Forelimb muscle (tissue), 1 donor: ENCODE data around the gene LANCL2. TPM values are rescaled to one million over a fixed set of nuclear protein-coding genes. Genes with fewer than 3 reads are reported as not detected.
"Not testable (repeated sequence)": the region's sequence is repeated elsewhere in the genome, so short reads cannot be mapped to it uniquely, and the experiment has no call there.

Experiments
- DNase-seq: peaks from one replicate; pipeline ENCODE4 v3.0.0-alpha.2; 2013; ENCODE audit warnings: low read depth
- polyA plus RNA-seq: library from polyadenylated mRNA; unstranded; fragments of 120-200 nt; gene quantifications from one replicate; pipeline ENCODE4 v1.2.1, GENCODE V29; 2013; ENCODE audit not compliant: insufficient read length

The LANCL2 gene
- polyA plus RNA-seq, 1 donor = 18.5 TPM

GRCh38 chr7:55362927-55363326 lies 2.2 kb upstream of the LANCL2 start:
- no peak for DNase-seq

DNA sequence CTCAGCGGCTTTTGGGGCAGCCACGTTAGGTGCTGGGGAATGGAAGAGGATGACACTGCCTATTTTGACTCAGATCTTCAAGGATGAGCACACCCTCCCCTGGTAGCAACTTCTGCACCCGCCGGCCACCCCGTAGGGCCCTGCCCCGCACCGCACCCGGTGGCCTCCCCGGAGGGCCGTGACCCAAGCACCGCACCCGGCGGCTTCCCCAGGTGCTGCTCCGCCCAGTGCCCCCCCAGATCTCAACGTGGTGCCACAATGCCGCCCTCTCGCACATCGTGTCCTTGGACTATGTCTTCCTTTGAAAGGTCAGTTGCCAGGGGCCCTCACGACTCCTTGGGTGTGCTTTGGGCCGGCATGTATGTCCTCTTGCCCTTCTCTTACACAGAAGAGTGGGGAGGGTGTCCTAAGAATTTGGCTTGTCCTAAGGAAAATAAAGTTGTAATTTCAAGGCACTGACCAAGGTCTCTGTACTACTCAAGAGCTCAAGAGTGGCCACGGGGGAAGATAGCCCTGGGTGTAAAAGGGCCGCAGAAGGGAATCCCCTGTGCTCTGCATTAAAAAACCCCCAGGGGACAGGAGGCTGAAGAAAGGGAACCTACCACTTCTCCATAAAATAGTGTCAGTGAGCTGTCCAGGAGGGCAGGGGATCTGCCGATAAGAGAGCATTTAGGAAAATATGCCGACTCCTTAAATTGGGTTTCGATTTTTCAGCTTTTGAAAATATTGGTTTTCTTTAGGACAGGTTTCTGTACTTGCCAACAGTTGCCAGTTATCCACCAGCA lies 1.6 kb upstream of the LANCL2 start:
- DNase-seq = no peak

- peak; percentile 84 for DNase-seq
Measured at GRCh38 chr7:55365675-55366460, 731 bp downstream of the LANCL2 start.

DNA sequence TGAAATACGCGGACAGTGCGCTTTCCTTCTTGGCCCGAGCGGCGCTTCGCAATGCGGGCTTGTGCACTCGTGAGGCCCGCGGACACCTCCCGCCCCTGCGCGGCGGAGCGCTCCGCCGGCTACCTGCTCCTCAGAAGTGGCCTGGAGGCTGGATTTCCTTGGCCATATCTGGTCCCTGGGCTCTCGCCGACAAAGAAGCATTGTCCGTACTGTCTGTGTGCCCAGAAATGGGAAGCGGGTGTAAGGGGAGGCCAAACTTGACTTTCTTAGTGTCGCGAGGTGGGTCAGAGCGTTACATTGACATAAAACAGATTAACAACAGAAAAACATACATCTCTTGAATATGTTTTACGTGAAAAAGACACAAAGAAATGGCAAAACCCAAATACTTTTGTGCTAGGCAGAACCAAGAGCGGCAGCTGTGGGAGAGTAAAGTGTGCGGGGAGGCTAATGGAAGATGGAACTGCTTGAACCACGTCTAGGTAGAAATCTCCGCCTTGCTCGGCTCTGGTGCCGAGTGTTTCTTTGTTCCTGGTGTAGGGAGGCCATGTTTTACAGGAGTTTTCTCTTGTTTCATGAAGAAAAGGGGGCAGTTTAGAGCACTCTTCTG lies 1.4 kb downstream of the LANCL2 start:
- no peak for DNase-seq

DNA sequence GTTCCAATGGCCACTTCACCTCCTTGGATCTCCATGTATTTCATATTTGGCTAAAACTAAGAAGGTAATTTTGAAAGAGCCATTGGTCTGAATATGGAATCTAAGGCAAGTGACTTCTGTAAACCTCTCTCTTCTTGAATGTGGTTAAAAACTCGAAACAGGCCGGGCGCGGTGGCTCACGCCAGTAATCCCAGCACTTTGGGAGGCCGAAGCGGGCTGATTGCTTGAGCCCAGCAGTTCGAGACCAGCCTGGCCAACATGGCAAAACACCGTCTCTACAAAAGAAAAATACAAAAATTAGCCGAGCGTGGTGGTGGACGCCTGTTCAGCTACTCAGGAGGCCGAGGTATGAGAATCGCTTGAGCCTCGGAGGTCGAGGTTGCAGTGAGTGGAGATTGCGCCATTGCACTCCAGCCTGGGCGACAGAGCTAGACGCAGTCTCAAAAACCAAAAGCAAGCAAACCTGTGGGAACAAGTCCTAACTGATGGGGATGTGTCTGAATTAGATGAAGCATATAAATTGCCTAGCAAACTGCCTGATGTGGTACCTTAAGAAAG lies 2.2 kb downstream of the LANCL2 start:
- DNase-seq = no peak

GRCh38 chr7:55369427-55370400 lies 4.6 kb downstream of the LANCL2 start:
- no peak for DNase-seq

DNA sequence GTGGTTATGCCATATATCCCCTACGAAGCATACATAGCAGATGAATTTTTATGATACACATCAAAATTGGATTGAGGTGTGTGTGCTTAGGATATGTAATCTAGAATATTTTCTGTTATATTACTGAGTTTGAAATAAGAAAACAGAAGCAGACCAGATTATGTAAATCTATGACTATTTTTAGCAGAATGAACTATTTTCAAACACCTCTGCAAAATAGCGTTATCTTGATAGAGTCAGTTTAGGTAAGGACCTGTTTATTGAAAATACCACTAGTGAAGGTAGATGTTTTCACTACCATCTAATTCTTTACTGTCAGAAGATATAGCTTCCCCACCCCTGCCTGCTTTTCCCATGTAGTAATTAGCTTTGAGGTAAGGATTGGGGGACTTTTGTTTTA lies 9.1 kb downstream of the LANCL2 start:
- no peak for DNase-seq

DNA sequence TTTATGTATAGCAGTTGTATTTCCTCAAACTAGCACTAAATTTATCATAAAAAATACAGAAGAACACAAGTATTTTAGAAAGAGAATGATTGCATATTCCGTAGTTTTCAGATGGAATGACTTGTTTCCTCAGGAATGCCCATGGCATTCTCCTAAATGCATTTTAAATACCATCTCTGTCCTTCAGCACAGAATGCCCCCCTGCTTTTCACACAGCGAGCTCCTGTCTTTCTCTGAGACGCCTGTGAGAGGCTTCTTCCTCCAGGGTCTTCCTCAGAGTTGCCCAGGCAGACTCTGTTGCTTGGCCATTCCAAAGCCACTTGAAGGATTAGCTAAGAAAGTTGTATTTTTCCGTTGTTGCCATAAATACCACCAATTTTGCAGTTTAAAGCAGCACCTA lies 10.1 kb downstream of the LANCL2 start:
- DNase-seq = no peak

GRCh38 chr7:55377162-55377817 lies 12.2 kb downstream of the LANCL2 start:
- no peak for DNase-seq

DNA sequence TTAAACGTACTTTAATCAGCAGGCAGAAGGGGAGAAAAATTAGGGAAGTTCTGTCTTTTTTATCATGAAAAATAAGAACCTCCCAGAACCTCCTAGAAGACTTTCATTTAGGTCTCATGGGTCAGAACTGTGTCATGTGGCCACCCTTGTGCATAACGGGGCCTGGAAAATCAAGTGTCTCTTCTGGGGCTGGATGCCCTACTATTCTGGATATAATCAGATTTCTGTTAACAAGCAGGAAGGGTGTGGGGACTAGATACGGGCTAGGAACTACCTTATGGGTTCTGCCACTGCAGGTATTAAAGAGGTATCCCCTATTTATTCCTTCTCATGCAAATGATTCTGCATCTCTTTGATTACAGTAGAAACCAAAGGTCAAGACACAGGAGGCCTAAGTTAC lies 14.1 kb downstream of the LANCL2 start:
- DNase-seq = no peak

DNA sequence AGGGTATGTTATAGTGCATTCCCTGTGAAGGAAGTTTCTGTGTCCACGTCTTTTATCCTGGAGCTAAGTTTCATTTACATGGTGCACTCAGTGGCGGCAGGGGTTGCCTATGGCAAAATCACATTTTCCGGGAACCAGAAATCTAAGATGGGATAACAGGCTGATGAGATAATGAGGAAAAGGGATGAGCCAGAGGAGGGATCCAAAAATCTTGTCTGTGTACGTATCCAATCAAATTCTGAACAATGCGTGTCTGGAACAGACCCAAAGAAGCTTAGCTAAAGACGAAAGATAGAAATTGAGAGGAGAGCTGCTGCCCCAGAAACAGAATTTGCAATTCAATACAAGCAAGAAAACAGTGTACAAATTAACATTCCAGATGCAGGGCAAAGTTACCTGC lies 16.1 kb downstream of the LANCL2 start:
- DNase-seq = no peak

DNA sequence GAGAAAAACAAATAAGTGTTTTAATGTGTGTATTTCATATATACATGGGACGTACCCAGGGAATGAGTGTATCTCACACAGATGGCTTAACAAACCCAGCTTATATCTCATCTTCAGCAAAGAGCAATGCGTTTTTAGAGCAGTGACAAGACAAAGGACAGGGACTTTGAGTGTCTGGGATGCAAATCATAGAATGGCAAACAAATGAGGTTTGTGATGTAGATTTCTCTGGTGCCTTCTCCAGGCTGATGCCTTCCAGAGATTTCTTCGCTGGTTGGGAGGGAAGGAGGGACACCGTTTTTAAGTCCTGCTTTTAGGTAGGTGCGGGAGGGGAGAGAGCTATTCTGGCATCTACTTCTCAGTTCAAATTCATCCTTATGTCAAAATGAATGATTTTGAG lies 16.6 kb downstream of the LANCL2 start:
- DNase-seq = no peak

DNA sequence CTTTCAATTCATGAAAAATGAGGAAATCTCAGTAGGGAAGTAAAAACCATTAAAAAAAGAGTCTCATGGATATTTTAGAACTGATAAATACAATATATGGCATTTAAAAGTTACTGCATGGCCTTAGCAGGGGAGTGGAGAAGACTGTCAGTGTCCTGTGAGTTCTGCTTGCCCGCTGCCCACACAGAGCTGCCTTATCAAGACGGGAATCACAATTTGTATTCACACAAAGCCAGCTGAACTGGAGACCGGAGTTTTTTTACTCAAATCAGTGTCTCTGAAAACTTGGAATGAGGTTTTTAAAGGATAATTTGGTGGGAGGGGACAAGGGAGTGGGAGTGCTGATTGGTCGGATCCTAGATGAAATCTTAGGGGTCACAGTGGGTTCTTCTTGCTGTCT lies 17.1 kb downstream of the LANCL2 start:
- no peak for DNase-seq

- DNase-seq = no peak
Measured at GRCh38 chr7:55386541-55386940, 21.4 kb downstream of the LANCL2 start.

DNA sequence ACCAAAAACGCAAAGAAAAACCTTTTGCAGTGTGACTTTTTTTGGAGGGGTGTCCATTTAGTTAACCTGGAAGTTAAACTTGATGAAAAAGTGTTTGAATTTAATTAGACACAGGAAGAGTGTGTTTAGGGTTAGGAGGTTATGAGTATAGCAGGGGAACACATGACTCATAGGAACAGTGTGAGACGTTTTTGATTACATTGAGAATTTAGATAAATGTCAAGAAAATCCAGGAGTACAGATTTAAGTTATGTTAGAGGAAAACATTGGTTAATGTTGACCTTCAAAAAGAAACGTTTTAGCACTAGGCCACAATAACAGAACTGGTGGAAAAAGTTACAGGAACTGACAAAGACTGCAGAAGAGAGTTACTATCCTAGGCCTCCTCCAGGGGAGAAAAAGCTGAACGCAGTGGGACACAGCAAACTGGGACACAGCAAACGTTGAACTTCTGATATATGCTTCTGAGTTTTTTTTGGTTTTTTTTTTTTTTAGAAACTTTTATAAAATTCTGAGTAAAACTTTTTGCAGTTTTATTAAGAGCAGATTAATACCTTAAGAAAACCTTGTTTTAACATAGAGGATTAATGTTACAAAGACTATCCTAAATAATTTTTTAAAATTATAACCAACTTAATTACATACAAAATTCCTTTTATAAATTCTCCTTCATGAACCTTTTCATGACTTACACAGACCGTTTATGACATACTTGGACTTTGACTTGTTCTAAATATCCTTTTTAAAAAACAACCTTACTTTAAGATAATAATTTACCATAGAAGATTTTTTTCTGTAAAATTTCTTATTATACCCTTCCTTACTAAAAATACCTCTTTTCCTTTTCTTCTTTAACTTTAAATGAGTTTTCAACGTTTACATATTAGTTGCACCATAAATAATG lies 22.2 kb downstream of the LANCL2 start:
- DNase-seq = no peak

- no peak for DNase-seq
Measured at GRCh38 chr7:55396233-55396785, 31.2 kb downstream of the LANCL2 start.

- no peak for DNase-seq
Measured at GRCh38 chr7:55397617-55398016, 32.5 kb downstream of the LANCL2 start.

GRCh38 chr7:55400191-55400590 lies 35.1 kb downstream of the LANCL2 start:
- DNase-seq = no peak

DNA sequence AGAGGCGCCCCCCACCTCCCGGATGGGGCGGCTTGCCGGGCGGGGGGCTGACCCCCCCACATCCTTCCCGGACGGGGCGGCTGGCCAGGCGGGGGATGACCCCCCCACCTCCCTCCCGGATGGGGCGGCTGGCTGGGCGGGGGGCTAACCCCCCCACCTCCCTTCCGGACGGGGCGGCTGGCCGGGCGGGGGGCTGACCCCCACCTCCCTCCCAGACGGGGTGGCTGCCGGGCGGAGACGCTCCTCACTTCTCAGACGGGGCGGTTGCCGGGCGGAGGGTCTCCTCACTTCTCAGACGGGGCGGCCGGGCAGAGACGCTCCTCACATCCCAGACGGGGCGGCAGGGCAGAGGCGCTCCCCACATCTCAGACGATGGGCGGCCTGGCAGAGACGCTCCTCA lies 37.4 kb downstream of the LANCL2 start:
- not testable (repeated sequence) for DNase-seq
